ENCODE results near the gene ISCA1.

GRCh38 chr9:86298873-86299272 lies 16.5 kb upstream of the ISCA1 start:
- TF ChIP-seq CTCF (IDR thresholded peaks at IDR 0.05; ENCODE audit: extremely low read depth in 1 of 2, insufficient read depth in 1 of 2, low read depth in 1 of 2, low read length in 2 of 2) (no peak), MAX (IDR thresholded peaks at IDR 0.05; ENCODE audit: insufficient read depth, insufficient read length) (no peak), POLR2A (IDR thresholded peaks at IDR 0.05; ENCODE audit: low read depth, low read length) (no peak), EZH2 (IDR thresholded peaks at IDR 0.05; ENCODE audit: borderline replicate concordance, low read depth, low read length, severe bottlenecking) (no peak), JUN (IDR thresholded peaks at IDR 0.05; ENCODE audit: borderline replicate concordance, insufficient read depth, insufficient read length, low read depth) (no peak), POLR2AphosphoS5 (IDR thresholded peaks at IDR 0.05; ENCODE audit: insufficient read depth, low read depth, low read length) (no peak)
